Activated CD8-positive, alpha-beta memory T cell treated with anti-CD3 and anti-CD28 coated beads, Interleukin-2, amount 50 U/mL, for 48 hours (primary cell): ENCODE measurements around the gene GPC5.

Experiments
- DNase-seq: peaks from one replicate; pipeline ENCODE4 v3.0.0-alpha.2; 2020

Gene GPC5

DNA sequence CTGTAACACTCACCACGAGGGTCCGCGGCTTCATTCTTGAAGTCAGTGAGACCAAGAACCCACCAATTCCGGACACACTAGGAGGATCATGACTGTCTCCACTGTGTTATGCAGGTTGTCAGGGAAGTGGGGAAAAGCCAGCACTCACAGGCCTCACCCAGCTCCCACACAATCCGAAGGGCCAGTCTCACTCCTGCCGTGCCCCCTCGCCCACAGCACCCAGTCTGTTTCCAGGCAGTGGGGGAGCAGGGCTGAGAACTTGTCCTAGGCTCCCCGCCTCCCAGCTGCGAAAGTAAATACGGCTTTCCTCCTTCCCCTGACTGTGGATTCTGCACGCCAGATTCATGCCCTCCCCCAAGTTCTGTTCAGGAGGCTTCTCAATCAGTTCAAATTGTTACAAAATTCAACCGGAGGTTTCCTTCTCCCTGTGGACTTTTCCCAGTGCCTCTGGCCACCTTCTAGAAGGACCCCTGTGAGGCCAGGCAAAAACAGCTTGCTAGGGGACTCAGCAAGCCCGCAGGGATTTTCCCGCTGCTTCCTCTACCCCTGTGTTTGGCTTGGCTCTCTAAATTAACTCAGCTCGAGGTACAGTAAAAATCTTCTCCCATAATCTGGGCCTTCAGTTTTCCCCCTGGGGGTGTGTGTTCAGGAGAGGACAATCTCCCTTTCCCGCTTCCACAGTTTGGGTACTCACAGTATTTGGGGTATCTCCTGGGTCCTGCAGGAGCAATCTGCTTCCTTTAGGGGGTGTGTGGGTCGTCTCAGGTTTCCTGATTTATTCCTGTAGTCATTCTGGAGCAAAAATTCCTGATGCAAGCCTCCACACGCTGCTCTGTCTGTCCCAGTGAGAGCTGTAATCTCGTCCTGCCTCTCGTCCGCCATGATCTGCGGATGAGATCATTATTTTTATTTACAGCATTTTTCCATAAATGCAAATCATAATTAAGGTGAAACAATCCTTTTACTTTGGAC, 899.8 kb downstream of the GPC5 start:
- no peak for DNase-seq

GRCh38 chr13:92300651-92301050, 902.2 kb downstream of the GPC5 start:
- no peak for DNase-seq

DNA sequence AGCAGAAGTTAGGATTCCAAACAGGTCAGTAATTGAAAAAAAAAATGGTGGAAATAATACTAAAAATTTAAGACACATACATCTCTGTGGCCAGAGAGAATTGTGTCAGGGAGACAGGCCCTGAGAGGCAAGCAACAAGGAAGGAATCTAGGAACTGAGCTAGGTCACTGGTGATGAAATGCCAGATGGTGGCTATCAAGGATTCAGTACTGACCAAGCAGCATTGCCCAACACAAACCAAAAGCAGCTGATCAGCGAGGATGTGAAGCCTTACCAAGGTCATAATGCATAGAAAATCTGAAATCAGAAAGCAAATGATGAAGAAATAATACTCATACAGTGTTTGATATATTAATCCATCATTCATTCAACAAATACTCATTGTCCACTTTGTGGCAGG, 905.0 kb downstream of the GPC5 start:
- DNase-seq, result no peak

DNA sequence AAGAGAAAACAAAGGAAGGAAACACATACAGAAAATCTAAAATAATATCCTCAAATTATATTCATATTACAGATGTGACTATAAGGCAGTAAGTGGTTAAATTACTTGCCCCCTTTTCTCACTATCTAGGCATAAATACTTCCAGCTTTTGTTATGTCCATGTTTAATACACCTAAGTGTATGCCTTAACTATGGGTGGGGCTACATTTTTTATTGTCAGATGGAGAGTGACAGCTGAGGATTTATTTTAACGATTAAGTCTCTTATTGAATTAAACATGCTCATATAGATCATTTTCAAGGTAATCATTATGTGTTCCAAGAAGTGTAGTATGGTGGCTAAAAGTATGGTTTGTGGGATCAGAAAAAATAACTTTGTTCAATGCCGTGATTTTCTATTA, 909.3 kb downstream of the GPC5 start:
- no peak for DNase-seq

DNA sequence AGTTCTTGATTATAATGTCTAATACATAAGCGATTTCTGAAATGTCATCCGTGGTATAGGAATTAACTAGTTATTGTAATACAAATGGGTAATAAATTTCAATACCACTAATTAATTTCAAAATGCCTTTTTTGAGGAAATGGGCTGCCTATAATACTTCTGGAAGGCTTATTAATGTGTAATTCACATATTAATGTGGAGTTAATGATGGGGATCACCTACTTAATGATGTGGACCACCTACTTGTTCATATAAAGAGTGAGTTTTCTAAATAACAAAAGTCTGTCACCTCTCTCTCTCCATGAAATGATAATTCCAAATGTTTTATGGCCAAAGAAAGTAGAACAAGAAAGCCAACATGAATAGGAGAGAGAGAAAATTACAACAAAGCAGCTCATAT, 914.4 kb downstream of the GPC5 start:
- no peak for DNase-seq

DNA sequence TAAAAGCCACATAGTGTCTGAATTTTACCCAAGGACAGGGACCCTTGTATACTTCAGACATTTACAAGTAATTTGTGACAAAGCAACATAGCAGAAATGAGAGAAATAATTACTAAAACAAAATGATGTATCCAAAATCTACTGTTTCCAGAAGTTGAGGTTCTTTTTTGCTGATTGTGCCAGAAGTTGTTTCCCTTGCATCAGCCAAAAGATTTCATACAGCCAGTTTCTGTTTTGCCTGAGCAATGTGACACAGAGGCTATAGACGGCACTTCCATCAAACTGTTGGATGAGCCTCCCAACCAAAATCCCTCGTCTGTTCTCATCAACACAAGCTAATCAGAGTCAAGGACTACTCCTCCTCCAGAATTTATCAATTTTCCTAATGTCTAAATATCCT, 915.0 kb downstream of the GPC5 start:
- no peak for DNase-seq

DNA sequence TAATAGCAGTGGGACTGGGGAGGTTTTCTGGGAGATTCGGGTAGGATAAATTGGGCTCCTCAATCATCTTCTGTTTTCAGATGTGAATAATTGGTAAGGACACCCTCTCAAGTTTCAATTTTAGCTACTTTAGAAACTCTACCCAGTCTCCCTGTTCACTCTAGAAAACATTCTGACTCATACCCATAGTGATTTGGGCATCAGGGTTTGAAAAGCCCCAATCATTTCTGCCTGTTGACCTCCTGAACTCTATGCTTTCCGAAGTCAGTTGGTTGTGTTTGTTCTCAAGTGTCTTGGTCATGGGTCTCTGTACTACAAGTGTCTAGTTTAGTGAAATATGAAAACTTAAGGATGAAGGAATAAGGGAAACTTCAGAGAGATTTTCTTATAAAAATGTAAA, 916.8 kb downstream of the GPC5 start:
- no peak for DNase-seq

- no peak for DNase-seq
These were observed 917.6 kb downstream of the GPC5 start for GRCh38 chr13:92316030-92316429.

DNA sequence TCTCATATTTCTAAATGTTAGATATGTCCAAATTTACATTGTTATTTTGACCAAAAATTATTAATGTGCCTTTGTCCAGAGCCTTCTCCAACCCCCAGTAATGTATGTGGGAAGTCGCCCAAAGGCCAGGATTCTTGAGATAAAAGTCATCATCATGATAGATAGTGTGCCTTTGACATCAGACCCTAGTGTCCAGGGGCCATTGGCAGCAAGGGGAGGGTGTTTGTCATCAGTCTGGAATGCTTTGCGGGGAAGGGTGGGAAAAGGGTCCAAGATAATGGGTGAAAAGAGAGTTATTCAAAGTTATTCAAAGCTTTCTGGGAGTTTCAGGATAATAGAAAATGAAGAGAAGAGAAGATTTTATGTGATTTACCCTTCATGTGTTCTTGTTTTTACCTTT, 918.6 kb downstream of the GPC5 start:
- no peak for DNase-seq

- no peak for DNase-seq
These were observed 921.9 kb downstream of the GPC5 start for GRCh38 chr13:92320323-92320722.

DNA sequence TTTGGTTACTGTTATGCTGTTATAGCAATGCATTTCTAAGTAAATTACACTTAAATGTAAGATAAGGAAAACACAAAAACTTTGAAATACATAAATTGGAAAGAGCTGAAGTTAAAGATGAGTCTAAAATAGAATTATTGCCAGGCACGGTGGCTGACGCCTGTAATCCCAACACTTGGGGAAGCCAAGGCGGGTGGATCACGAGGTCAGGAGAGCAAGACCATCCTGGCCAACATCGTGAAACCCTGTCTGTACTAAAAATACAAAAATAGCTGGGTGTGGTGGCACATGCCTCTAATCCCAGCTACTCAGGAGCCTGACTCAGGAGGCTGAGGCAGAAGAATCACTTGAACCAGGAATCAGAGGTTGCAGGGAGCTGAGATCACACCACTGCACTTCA, 922.8 kb downstream of the GPC5 start:
- DNase-seq, result no peak

DNA sequence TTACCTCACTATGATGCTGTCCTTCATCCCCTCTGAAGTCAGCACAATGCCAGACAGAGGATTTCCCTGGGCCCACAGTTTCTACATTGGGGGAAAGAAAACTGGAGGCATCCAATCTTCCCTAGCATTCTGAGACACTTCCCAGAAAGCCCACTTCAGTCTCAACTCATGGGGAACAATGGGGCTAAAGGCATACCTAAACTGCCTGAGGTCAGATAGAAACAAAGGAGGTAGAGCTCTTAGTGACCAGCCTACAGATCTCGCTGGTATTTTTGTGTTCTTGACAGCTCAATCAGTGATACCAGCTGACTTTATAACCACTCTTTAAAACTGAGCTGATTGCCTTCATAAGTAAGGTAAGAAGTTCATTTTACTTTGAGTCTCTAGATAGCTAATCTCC, 947.2 kb downstream of the GPC5 start:
- no peak for DNase-seq

DNA sequence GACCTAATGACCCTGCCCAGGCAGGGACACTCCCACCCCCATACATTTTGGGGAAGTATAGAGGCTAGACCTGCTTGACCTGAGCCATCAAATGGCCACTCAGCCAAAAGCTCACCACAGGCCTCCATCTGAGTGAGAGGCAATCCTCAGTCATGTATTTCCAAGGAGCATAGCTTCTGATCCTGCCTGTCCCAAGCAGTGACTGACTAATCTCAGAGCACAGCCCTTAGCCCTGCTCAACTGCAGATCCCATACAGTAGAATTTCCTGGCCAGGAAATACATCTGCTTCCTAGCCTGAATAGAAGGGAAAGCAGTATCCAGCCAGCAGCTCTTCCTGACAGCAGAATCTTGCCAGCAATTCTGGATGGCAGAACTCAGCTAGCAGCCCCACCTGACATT, 947.6 kb downstream of the GPC5 start:
- DNase-seq, result no peak

DNA sequence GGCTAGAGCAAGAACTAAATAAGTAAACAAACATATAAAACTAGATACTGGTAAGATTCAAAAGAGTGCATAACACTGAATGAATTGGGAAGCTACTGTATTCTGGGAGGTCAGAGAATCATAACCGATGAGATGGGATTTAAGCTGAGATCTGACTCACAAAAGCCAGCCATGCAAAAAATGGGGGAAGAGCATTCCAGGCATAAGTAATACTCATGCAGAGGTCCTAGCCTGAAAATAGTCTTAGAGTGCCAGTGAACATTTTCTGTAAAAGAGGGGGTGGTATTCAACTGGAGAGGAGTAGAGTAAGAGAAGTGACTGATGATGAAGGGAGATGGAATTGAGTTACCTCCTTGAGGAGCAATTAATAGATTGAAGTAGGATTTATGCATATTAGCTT, 956.2 kb downstream of the GPC5 start:
- DNase-seq, result no peak

GRCh38 chr13:92355213-92355612, 956.8 kb downstream of the GPC5 start:
- no peak for DNase-seq

DNA sequence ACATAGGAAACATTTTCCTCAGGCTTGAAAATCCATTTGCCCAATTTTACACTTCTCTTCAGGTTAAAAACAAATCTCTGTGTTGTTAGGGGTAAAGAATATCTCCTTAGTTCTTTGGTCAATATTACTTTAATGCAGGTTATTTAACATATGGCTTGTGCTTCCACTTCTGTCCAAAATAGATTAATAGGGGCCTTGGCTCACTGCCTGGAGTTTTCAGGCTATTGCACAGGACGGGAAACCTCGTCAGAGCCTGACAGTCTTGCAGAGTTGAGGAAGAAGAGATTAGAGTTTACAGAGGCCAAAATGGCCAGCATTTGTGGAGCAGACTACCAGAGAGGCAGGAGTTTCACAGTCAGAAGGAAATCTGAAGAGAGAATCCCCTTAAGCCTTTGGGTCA, 964.3 kb downstream of the GPC5 start:
- DNase-seq, result no peak

- DNase-seq, result no peak
These were observed 967.5 kb downstream of the GPC5 start for GRCh38 chr13:92365904-92366303.

DNA sequence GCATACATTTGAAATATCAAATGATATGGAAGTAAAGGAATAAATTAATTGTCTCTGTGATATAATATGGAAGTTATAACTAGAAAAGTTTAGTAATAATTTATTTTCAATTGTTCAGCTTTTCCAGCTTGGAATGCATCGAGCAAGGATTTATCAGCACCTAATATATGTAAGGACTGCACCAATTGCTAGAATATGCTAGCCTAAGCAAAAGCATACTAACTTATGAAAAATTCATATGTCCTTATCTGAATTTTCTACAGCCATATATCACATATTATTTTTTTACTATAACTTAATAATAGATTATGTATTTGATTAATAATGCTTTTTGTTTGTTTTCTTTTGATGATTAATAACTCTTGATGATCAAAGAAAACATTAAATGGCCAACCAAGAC, 979.0 kb downstream of the GPC5 start:
- no peak for DNase-seq

- no peak for DNase-seq
These were observed 981.0 kb downstream of the GPC5 start for GRCh38 chr13:92379371-92379770.

- no peak for DNase-seq
These were observed 986.0 kb downstream of the GPC5 start for GRCh38 chr13:92384410-92384809.

- DNase-seq, result no peak
These were observed 988.8 kb downstream of the GPC5 start for GRCh38 chr13:92387245-92387644.

- DNase-seq, result no peak
These were observed 991.8 kb downstream of the GPC5 start for GRCh38 chr13:92390217-92390616.

GRCh38 chr13:92403606-92404005, 1005.2 kb downstream of the GPC5 start:
- no peak for DNase-seq

DNA sequence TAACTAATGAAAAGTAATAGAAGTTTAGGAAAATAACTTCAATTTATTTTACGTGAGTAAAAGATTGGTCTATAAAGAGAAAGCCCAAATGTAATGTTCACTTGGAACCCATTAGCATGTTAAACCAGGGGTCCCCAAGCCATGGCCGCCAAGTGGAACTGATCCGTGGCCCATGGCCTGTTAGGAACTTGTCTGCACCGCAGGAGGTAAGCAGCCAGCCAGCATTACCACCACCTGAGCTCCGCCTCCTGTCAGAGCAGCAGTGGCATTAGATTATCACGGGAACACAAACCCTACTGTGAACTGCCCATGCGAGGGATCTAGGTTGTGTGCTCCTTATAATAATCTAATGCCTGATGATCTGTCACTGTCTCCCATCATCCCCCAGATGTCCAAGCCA, 1009.4 kb downstream of the GPC5 start:
- no peak for DNase-seq

DNA sequence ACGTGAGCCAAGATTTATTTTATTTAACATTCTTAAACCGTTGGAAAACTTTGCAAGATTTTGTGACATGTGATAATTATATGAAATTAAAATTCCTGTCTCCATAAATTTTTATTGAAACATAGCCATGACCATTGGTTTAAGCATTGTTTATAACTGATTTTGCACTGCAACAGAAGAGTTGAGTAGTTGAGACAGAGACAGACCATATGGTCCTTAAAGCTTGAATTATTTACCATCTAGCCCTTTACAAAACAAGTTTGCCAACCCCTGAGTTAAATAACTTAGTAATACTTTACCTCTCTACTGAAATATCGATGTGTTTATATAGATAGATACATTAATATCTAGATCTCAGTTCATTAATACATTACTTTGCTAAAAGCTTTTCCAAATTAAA, 1014.1 kb downstream of the GPC5 start:
- DNase-seq, result no peak
